HG02973 (cell line): ENCODE results near the gene RABEPK.
"Not testable (repeated sequence)": the region's sequence is repeated elsewhere in the genome, so short reads cannot be mapped to it uniquely, and the experiment has no call there.

Experiments
- ATAC-seq: cut with Tn5 transposase; IDR thresholded peaks from one replicate; pipeline ENCODE4 v1.9.1; 2021; ENCODE audit warnings: moderate library complexity; ENCODE audit not compliant: unreplicated experiment

The RABEPK gene, protein sequence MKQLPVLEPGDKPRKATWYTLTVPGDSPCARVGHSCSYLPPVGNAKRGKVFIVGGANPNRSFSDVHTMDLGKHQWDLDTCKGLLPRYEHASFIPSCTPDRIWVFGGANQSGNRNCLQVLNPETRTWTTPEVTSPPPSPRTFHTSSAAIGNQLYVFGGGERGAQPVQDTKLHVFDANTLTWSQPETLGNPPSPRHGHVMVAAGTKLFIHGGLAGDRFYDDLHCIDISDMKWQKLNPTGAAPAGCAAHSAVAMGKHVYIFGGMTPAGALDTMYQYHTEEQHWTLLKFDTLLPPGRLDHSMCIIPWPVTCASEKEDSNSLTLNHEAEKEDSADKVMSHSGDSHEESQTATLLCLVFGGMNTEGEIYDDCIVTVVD

DNA sequence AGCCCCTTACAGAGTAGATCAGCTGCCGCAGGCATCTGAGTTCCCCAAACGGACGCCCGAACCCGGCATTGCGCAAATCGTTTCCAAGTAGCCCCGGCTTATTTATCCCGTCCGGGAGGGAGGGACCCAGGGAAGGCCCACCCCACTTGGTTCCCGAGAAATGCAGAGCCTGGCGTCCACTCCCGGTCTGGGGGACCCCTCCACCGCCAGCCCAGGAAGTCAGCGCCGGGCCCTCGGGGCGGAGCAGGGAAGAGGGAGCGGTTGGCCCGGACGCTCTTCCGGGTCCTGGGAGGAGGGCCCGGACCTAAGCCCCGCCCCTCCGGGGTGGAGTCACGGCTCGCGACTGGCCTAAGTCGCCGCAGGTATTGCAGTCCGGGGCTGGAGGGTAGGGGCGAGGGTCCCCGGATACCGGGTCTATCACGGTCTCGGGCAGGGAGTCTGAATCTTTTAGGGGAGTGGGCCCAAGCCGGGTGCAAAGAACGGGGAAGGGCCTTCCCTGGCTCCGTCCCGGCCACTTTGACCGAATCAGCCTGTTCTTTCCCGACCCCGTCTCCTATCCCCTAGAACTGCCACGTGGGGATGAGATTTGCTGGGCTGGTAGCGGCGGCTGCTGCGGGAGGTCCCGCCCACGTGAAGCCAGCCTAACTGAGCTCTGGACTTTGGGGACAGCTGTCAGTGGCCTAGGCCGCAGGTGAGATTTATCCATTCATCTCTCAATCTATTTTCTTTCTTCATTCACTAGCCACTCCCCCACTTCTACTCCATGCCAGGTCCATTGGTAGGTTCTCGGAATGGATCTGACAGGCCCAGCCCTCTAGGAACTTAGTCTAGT is at the start of gene RABEPK:
Gene RABEPK, plus strand, starts transcription at position 327 of the 832 bp plus-strand sequence. CDS start 2,472 bp downstream, outside the sequence.
- peak; percentile 98 for ATAC-seq

DNA sequence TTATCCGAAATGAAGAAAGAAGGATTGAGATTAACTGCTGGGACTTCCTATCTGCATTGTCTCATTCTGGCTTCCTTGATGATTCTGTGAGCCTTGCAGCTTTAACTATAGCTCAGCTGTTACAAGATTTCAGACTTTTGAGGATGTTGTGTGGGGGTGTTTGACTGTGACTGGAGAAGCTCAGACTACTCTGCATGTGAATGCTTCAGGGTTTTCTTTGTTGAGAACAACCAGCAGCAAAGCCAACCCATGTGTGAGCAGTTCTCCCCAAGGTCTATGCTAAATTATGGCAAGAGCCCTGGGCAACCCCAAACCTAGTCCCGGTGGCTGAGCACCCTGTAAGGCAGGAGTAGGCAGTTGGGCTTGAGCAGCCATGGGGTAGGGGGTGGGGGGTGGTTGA is 48.6 kb upstream of the RABEPK start:
- no peak for ATAC-seq

DNA sequence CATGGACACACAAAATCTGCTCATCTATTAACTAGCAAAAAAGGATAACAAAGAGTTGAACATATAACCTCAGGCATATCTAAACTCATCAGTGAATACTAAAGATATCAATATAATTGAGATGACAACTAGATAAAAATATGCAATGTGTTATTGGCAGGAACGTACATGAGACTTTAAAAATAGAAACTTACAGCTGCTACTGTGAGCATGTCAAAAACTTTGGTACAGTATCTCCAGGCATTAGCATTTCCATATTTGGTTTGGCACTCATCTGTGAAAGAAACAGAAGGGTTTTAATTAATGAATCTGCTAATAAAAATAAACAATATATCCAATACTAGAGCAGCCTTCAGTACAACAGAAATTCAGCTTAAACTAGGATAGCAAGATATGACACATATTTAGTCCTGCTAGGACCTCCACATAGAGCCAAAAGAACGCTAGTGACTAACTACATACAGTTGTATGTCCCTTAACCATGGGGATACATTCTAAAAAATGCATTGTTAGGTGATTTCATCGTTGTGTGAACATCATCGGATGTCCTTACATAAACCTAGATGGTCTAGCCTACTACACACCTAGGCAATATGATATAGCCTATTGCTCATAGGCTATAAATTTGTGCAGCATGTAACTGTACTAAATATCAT is 46.5 kb upstream of the RABEPK start:
- ATAC-seq, result no peak

DNA sequence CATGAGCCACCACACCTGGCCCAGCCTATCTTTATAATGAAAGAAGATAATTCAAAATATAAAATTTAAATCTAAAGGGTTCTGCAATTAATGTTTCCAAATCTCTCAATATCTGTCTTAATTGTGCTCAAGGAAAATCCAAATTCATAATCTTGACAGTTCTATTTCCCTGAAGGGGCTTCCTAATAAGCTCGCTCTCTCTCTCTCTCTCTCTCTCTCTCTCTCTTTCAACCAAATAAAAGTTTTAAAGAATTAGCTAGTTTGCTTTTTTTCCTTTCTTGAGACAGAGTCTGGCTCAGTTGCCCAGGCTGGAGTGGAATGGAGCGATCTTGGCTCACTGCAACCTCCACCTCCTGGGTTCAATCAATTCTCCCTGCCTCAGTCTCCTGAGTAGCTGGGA is 43.8 kb upstream of the RABEPK start:
- ATAC-seq, result no peak

DNA sequence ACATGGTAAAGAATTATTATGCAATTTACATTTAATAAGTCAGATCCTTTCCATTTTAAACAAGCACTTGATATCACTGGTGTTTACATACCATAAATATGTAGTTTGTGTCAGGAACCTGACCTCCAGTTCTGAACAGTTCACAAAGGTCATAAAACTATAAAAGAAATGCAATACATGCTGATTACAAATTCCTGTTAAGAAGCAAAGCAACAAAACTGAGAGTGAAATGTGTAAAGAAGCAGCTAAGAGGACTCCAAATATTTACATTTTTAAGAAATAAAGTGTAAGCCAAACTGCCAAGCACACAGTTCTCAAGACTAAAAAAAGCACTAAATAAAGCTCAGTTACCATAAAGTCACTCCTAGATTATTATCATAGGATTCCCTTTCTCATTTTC is 39.6 kb upstream of the RABEPK start:
- no peak for ATAC-seq

DNA sequence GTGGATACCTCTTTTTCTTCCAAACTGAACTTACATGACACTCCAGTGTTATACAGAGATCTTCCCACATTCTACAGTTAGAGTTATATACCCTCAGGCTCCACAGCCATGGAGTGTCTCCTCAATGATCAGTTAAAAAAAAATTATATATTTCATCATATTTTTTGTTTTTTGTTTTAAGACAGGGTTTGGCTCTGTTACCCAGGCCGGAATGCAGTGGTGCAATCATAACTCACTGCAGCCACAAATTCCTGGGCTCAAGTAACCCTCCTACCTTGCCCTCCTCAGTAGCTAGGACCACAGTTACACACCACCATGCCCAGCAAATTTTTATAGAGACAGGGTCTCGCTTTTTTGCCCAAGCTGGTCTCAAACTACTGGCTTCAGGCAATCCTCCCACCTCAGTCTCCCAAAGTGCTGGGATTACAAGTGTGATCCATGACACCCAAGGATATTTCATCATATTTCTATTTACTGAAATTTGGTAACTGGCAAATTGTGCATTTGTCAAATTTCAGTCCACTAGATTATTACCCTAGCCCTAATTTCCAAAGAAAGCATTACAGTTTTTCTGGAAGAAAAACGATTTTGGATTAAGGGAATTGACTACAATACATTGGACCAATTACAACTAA is 38.9 kb upstream of the RABEPK start:
- ATAC-seq, result no peak

DNA sequence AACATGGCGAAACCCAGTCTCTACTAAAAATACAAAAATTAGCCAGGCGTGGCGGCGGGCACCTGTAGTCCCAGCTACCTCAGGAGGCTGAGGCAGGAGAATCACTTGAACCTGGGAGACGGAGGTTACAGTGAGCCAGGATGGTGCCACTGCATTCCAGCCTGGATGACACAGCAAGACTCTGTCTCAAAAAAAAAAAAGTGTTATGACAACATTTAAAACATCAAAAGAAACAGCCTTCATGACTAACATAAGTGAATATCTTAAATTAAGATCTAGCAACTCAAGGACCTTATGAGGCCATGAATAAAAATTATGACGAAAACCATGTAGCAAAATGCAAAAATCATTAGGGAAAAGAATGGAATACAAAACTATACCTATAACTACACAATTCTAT is 37.5 kb upstream of the RABEPK start:
- ATAC-seq, result not testable (repeated sequence)

DNA sequence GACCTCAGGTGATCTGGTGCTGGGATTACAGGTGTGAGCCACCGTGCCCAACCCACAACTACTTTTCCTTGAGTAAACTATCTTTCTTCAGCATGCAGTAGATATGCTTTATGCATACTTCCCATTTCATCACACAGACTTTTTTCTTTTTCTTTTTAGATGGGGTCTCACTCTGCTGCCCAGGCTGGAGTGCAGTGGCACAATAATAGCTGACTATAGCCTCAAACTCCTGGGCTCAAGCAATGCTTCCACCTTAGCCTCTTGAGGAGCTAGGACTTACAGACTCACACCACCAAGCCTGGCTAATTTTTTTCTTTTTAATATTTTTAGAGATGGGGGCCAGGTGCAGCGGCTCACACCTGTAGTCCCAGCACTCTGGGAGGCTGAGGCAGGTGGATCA is 33.6 kb upstream of the RABEPK start:
- ATAC-seq, result no peak

DNA sequence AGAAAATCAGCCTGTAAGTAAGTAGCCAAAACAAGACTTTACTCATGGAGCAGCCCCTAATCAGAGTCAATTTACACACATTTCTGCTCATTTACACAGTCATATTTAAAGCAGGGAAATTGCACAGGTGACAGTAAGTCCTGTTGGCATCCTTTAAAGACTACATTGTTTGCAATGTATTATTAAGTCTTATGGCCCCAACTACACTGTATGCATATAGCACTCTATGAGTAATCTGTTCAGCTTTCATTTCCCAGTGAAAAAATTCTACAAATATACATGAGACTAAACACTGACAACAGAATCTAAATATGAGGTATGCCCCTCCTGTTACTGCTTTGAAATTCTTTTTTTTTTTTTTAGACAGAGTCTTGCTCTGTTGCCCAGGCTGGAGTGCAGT is 30.4 kb upstream of the RABEPK start:
- no peak for ATAC-seq

DNA sequence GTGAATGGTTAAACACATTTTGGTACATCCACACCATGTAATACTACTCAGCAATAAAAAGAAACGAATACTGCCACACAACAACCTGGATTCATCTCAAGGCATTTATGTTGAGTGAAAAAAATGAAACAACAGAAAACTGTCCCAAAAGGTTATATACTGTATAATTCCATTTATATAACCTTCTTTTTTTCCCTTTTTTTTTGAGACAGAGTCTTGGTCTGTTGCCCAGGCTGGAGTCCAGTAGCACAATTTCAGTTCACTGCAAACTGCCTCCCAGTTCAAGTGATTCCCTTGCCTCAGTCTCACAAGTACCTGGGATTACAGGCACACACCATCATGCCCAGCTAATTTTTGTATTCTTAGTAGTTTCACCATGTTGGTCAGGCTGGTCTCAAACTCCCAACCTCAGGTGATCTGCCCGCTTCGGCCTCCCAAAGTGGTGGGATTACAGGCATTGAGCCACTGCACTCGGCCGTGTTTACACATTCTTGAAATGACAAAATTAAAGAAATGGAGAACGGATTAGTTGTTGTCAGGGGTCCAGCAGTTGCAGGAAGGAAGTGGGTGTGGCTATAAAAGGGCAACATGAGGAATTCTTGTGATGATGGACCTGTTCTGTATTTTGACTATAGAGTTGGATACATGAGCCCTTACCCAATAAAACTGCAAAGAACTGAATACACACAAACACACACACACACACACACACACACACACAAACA is 28.1 kb upstream of the RABEPK start:
- no peak for ATAC-seq

DNA sequence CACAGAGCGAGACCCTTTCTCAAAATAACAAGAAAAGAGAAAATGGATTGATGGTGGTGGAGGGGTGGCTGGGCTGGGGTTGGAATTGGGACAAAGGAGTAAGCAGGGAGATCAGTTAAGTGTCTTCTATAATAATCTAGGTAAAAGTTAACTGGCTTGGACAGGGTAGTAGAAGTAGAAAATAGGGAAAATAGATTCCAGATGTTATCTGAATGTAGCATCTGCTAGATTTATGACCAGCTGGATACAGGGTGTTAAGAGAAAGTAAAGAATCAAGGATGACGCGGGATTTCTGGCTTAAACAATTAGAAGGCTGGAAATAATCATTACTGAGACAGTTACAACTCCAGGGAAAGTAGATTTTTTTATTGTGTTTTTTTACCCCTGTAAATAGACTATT is 23.7 kb upstream of the RABEPK start:
- ATAC-seq, result no peak

DNA sequence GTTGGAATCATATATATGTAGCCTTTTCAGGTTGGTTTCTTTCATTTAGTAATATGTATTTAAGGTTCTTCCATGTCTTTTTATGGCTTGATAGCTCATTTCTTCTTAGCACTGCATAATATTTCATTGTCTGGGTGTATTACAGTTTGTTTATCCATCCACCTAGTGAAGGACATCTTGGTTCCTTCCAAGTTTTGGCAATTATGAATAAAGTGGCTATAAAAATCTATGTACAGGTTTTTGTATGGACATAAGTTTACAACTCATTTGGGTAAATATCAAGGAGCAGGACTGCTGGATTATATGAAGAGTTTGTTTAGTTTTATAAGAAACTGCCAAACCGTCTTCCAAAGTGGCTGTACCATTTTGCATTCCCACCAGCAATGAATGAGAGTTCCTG is 22.5 kb upstream of the RABEPK start:
- ATAC-seq, result no peak

DNA sequence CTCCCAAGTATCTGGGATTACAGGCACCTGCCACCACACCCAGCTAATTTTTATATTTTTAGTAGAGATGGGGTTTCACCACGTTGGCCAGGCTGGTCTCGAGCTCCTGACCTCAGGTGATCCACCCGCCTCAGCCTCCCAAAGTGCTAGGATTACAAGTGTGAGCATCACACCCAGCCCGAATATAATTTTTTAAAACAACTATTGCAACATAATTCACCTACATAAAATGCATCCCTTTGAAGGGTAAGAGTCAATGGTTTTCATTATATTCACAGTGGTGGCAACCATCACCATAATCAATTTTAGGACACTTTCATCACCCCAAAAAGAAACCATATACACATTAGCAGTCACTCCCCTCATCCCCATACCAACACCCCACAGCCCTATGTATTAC is 20.6 kb upstream of the RABEPK start:
- not testable (repeated sequence) for ATAC-seq

DNA sequence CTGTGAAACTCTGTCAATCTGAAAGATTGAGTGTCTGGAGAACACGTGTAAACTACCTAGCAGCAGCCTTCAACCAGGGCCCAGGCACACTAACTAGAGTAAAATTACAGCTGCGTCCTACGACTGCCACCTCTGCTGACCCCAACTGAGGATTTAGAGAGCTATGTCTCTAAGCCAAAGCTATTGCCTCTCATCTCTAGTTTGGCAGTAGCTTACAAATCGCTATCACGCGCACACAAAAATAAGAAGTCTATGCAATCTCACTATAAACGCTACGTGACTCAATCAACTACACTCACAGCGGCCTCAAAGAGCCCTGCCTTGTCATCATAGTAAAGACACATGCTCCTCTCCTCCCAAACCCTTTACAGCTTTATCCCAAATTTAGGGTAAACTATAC is 19.5 kb upstream of the RABEPK start:
- no peak for ATAC-seq

DNA sequence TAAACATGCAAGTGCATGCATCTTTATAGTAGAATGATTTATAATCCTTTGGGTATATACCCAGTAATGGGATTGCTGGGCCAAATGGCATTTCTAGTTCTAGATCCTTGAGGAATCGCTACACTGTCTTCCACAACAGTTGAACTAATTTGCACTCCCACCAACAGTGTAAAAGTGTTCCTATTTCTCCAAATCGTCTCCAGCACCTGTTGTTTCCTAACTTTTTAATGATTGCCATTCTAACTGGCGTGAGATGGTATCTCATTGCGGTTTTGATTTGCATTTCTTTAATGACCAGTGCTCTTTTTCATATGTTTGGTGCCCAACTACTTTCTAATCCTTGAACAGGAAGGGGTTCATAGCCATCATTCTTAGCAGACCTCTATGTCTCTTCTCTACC is 18.6 kb upstream of the RABEPK start:
- ATAC-seq, result not testable (repeated sequence)

DNA sequence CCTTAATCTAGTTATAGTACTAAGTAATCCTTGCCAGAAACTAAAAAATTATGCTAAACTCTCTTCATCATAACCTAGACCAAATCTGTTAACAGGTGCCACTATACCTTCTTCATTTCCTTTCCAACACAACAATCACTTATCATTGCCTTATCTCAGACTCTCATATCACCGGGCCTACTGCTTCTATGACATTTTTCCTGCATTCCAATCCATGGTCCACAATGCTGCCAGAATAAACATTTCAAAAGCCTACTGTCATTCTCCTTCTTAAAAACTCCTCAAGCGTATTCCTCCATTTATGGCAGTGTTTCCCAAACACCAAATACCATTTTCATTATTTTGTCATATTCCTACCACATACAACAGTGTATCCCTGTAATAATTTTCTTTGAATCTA is 17.3 kb upstream of the RABEPK start:
- no peak for ATAC-seq

DNA sequence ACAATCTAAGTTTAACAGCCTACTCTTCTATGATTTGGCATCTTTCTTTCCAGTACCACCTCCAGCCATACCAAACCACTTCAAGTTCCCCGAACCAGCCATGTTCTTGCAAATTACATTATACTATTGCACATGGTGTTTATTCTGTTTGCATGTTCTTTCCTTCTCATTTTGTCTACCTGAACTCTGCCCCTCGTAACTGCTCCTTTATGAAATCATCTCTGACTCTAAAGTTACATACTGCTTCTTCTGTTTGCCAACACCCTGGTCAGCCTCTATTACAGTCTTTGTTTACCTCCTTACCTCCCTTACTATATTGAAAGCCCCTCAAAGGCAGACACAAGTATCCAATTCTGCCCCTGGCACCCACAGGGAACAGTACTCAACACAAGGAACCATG is 16.8 kb upstream of the RABEPK start:
- no peak for ATAC-seq

DNA sequence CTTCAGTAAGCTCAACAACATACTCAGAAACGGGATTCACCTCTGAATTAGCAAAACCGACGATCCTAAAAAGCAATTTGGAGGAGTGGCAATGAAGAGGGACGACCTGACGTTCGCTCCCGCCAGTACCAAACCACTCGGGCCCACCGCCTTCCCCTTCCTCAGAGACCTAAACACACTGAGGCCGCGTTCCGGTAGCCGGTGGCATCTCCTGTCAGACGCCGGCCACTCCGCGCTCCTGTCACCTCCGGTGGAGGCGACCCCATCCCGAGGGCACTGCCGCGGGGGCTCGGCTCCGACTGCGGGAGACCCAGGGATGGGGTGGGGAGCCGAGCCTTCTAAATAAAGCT is 11.4 kb upstream of the RABEPK start:
- peak; percentile 17 for ATAC-seq

DNA sequence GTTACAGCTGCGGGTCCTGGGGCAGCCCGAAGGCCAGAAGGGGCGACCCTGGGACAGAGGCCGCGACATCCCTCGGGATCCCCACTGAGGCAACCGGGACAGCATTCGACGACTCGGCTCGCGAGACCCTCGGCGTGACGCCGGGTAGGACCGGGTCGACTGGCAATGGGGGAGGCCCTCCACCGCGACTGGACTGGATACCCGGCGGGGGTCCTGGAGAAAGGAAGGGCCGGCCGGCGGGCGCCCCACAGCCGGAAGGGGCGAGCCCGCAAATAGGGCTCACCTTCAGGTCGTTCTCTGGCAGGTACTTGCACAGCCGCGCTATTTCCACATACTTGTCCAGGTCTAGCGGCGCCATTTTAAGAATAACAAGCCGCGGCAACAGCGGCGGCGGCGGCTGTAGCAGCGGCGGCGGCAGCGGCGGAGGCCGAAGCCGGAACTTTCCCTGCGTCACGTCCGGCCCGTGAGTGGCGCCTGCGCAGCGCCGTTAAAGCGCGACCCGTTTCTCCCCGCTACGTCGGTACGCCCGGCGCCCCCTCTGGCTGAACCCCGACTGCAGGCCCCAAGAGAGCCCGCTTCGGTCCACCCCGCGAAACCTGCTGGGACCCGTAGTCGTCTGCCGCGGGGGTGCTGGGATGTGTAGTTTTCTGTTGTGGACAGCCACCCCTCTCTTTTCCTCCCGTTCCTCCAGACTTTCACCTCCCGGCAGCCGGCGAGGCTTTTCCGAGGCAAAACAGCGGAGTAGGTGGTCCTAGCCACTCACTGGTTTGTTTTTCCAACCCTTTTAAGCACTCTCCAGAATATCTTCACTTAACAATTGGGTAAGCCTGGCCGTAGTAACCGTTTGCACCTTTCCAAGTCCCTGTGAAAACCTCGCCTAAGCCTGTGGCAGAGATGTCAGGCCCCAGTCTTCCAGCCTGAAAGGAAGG is 10.7 kb upstream of the RABEPK start, which contains the start of gene PPP6C:
Gene PPP6C, minus strand, starts transcription at position 443 of the 929 bp plus-strand sequence. Its CDS starts 85 bp downstream, at position 358.
- ATAC-seq, result peak; percentile 95
